ENCODE data around the gene USP20. TPM values are rescaled to one million over a fixed set of nuclear protein-coding genes. Genes with fewer than 3 reads are reported as not detected.

USP20 gene
- total RNA-seq, 1 experiment from 2014 or later: 16.8 TPM

- no peak for TF ChIP-seq ZBTB33 (IDR thresholded peaks at IDR 0.05; ENCODE audit: extremely low read depth, insufficient replicate concordance, low read length)
These were observed 18.4 kb downstream of the USP20 start (continued) for GRCh38 chr9:129853614-129854013.

- Histone ChIP-seq H3K4me3 (replicated peaks in 1 of 2; ENCODE audit: low read depth in 1 of 2, low read length in 2 of 2) (no peak overlapping the region), H4K20me1 (ENCODE audit: insufficient read depth) (no peaks in the 10 kb centered on the region), H2AFZ (ENCODE audit: low read depth, low read length, poor library complexity, severe bottlenecking) (no peak overlapping the region), H3K9me3 (ENCODE audit: control insufficient read depth in 1 of 2, insufficient read depth in 1 of 2, low read depth in 1 of 2, low read length in 2 of 2) (no peaks in the 10 kb centered on the region), H3K27ac (ENCODE audit: low read depth, low read length) (no peak overlapping the region), H3K9me2 (ENCODE audit: insufficient read depth) (no peaks in the 10 kb centered on the region), H3K36me3 (ENCODE audit: control insufficient read depth in 1 of 2, insufficient read depth in 2 of 2, low read length in 2 of 2) (peaks cover 0 to 4% of the 10 kb centered on the region in 2 experiments; a peak in 1 of 4 replicates), H3K4me2 (ENCODE audit: low read length) (no peak overlapping the region), H3K79me2 (ENCODE audit: insufficient read depth, low read length) (no peaks in the 10 kb centered on the region), H3K9ac (ENCODE audit: low read length) (no peak overlapping the region), H3K4me1 (ENCODE audit: control insufficient read depth in 1 of 2, insufficient read depth in 2 of 2, low read length in 2 of 2) (no peaks in the 10 kb centered on the region), H3K27me3 (ENCODE audit: insufficient read depth, low read length) (no peaks in the 10 kb centered on the region)
- TF ChIP-seq SP1 (IDR thresholded peaks at IDR 0.05; ENCODE audit: low read depth): no peak
- TF ChIP-seq ZBTB33 (IDR thresholded peaks at IDR 0.05; ENCODE audit: extremely low read depth, insufficient replicate concordance, low read length): no peak
- no peak for TF ChIP-seq ZNF274 (IDR thresholded peaks at IDR 0.05; ENCODE audit: low read depth, low read length)
- TF ChIP-seq JUND (IDR thresholded peaks at IDR 0.05): no peak
- no peak for TF ChIP-seq CEBPB (IDR thresholded peaks at IDR 0.05; ENCODE audit: low read depth)
- TF ChIP-seq YY1 (IDR thresholded peaks at IDR 0.05; ENCODE audit: extremely low read depth, insufficient replicate concordance, low read depth, low read length): no peak
- TF ChIP-seq TCF7L2 (IDR thresholded peaks at IDR 0.05; ENCODE audit: borderline replicate concordance, extremely low read depth, insufficient read depth, insufficient read length): no peak
- no peak for TF ChIP-seq RAD21 (IDR thresholded peaks at IDR 0.05; ENCODE audit: low read depth)
- intact Hi-C loops (cut with micrococcal nuclease): no loop called here
- ATAC-seq: no peak
- ChIA-PET CTCF (no interaction called here), POLR2A (no interaction called here), RAD21 (ENCODE audit: low non-redundant PET in 1 of 2, low total read pairs in 2 of 2, uncharacterized antibody in 2 of 2, unreplicated experiment in 2 of 2) (no interaction called here)
- DNase-seq (ENCODE audit: low read depth, low spot score): no peak
- BruUV-seq (replicated peaks): no TSS peak
These were observed 19.4 kb downstream of the USP20 start for GRCh38 chr9:129854588-129855110.

All from HCT116 (cell line).